ENCODE results near the gene TRMT10B. TPM values are rescaled to one million over a fixed set of nuclear protein-coding genes. Genes with fewer than 3 reads are reported as not detected.

The TRMT10B gene
- total and polyA plus RNA-seq, 2 of the 13 experiments (the other 11 are each of a cell fraction or from before 2014, with no cell fraction given), result 3.1 to 3.9 TPM

GRCh38 chr9:37727013-37727412 is 26.6 kb upstream of the TRMT10B start (continued):
- TF ChIP-seq ZBTB40 (IDR thresholded peaks at IDR 0.05) (no peak), ZBTB40 (CRISPR knock-in tag; IDR thresholded peaks at IDR 0.05) (no peak), HNF4G (IDR thresholded peaks at IDR 0.05; ENCODE audit: borderline replicate concordance, low read depth, low read length) (no peak), HNF4G (CRISPR knock-in tag; IDR thresholded peaks at IDR 0.05; ENCODE audit: borderline replicate concordance, low read depth) (no peak), KDM5A (IDR thresholded peaks at IDR 0.05; ENCODE audit: borderline replicate concordance, low read length) (no peak), ZMAT5 (CRISPR knock-in tag; IDR thresholded peaks at IDR 0.05; ENCODE audit: borderline replicate concordance, low read depth) (no peak), ZNF337 (CRISPR knock-in tag; IDR thresholded peaks at IDR 0.05; ENCODE audit: borderline replicate concordance, low read depth) (no peak), MTA1 (CRISPR knock-in tag; IDR thresholded peaks at IDR 0.05; ENCODE audit: borderline replicate concordance) (no peak), TMF1 (CRISPR knock-in tag; IDR thresholded peaks at IDR 0.05; ENCODE audit: low read depth) (no peak), ZNF883 (CRISPR knock-in tag; IDR thresholded peaks at IDR 0.05; ENCODE audit: not compliant biosample characterization) (no peak), USF2 (IDR thresholded peaks at IDR 0.05; ENCODE audit: low read depth, low read length) (no peak), USF2 (CRISPR knock-in tag; IDR thresholded peaks at IDR 0.05; ENCODE audit: borderline replicate concordance) (no peak), RFX5 (IDR thresholded peaks at IDR 0.05; ENCODE audit: low read depth, low read length) (no peak), ZNF280D (CRISPR knock-in tag; IDR thresholded peaks at IDR 0.05) (no peak), CENPT (CRISPR knock-in tag; IDR thresholded peaks at IDR 0.05; ENCODE audit: low read depth) (no peak)
